Neural progenitor cell (in vitro differentiated cells): ENCODE measurements around the gene NTM. TPM values are rescaled to one million over a fixed set of nuclear protein-coding genes. Genes with fewer than 3 reads are reported as not detected.

Experiments used
- DNase-seq: peaks from one replicate; pipeline ENCODE4 v3.0.0-alpha.2; 2016; ENCODE audit warnings: low spot score
- H2AFZ ChIP-seq: fragments of 200-600 bp; sonication (generic); replicated peaks from 2 replicates; pipeline ENCODE4 v1.6.1; 2016; ENCODE audit warnings: antibody characterized with exemption
- H3F3A ChIP-seq: fragments of 200-600 bp; sonication (generic); 2 replicates; pipeline ENCODE4 v1.6.1; 2016; ENCODE audit warnings: antibody characterized with exemption, low read depth
- H3K27ac ChIP-seq: fragments of 200-600 bp; sonication (generic); 2 replicates; pipeline ENCODE4 v1.5.1; 2016; ENCODE audit warnings: mild to moderate bottlenecking
- H3K27me3 ChIP-seq: fragments of 200-600 bp; sonication (generic); 2 replicates; pipeline ENCODE4 v1.6.1; 2016; ENCODE audit warnings: mild to moderate bottlenecking, moderate library complexity
- H3K36me3 ChIP-seq: fragments of 200-600 bp; sonication (generic); 2 replicates; pipeline ENCODE4 v1.5.1; 2016
- H3K4me1 ChIP-seq: fragments of 200-600 bp; sonication (generic); 2 replicates; pipeline ENCODE4 v1.6.1; 2016; ENCODE audit warnings: mixed run types
- H3K4me2 ChIP-seq: fragments of 200-600 bp; sonication (generic); 2 replicates; pipeline ENCODE4 v1.6.1; 2016
- H3K4me3 ChIP-seq: fragments of 200-600 bp; sonication (generic); 2 replicates; pipeline ENCODE4 v1.5.1; 2016
- H3K79me2 ChIP-seq: fragments of 200-600 bp; sonication (generic); 2 replicates; pipeline ENCODE4 v1.6.1; 2016; ENCODE audit warnings: low read depth
- H3K9ac ChIP-seq: fragments of 200-600 bp; sonication (generic); 2 replicates; pipeline ENCODE4 v1.6.1; 2016
- H3K9me3 ChIP-seq: fragments of 200-600 bp; sonication (generic); 2 replicates; pipeline ENCODE4 v1.5.1; 2016; ENCODE audit warnings: low read depth
- H4K20me1 ChIP-seq: fragments of 200-600 bp; sonication (generic); 2 replicates; pipeline ENCODE4 v1.6.1; 2016; ENCODE audit warnings: low read depth
- H3K27ac Mint-ChIP-seq: 3 replicates; pipeline ENCODE4 v1.8.0; 2021; ENCODE audit warnings: mixed read lengths
- H3K27me3 Mint-ChIP-seq: 2 replicates; pipeline ENCODE4 v1.8.0; 2022; ENCODE audit warnings: low read depth, mild to moderate bottlenecking, inconsistent platforms, moderate library complexity, mixed read lengths; ENCODE audit not compliant: insufficient read depth
- H3K36me3 Mint-ChIP-seq: 3 replicates; pipeline ENCODE4 v1.8.0; 2021; ENCODE audit warnings: mixed read lengths
- H3K4me1 Mint-ChIP-seq: 3 replicates; pipeline ENCODE4 v1.8.0; 2021; ENCODE audit warnings: mixed read lengths
- H3K4me3 Mint-ChIP-seq: 3 replicates; pipeline ENCODE4 v1.8.0; 2021; ENCODE audit warnings: mild to moderate bottlenecking, moderate library complexity, mixed read lengths
- H3K9me3 Mint-ChIP-seq: 3 replicates; pipeline ENCODE4 v1.8.0; 2020; ENCODE audit warnings: mixed read lengths
- EZH2 ChIP-seq: fragments of 200-600 bp; sonication (generic); IDR thresholded peaks from 2 replicates; pipeline ENCODE4 v1.6.1; 2017; ENCODE audit warnings: antibody characterized with exemption, mild to moderate bottlenecking, moderate library complexity
- EZH2phosphoT487 ChIP-seq: fragments of 200-600 bp; sonication (generic); IDR thresholded peaks from 2 replicates; pipeline ENCODE4 v1.6.1; 2017; ENCODE audit warnings: antibody characterized with exemption
- total RNA-seq: library from RNA; depleted of rRNA; stranded (reverse); fragments of >200 nt; gene quantifications from 2 replicates; pipeline ENCODE4 v1.2.3, GENCODE V29; 2015; ENCODE audit warnings: low replicate concordance
- TF ChIP-seq, protein P1 (sequence below): fragments of 200-600 bp; sonication (generic); IDR thresholded peaks from 2 replicates; pipeline ENCODE4 v1.5.1; 2017; ENCODE audit warnings: antibody characterized with exemption, mild to moderate bottlenecking

NTM gene
- total RNA-seq, 1 donor from 2014 or later = 4.3 TPM

DNA sequence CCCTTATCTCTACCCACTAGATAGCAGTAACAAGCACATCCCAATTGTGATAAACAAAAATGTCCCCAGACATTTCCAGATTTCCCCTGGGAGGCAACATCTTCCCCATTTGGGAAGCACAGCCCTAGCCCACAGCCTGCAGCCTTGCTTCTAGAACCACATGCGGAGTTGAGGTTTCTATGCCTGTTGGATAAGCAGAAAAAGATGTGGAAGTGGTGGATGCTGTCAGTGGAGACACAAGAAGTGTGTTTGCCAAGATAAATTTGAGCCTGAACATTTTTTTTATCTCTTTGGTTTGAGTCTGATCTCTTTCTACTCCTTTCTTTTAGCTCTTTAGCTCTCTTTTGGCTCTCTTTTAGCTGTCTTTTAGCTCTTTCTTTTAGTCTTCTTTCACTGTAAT is 884.5 kb downstream of the NTM start:
- no peaks in the 10 kb centered on the region for H3K27me3 ChIP-seq
- peaks cover 2% of the 10 kb centered on the region for H3K4me1 Mint-ChIP-seq
- H3K4me1 ChIP-seq = no peaks in the 10 kb centered on the region
- no peak overlapping the region for H3K4me3 Mint-ChIP-seq
- H3K36me3 Mint-ChIP-seq = no peaks in the 10 kb centered on the region
- TF ChIP-seq EZH2 (no peak), EZH2phosphoT487 (no peak)
- H3K27ac ChIP-seq = no peak overlapping the region
- no peak overlapping the region for H3K4me2 ChIP-seq
- H4K20me1 ChIP-seq = no peaks in the 10 kb centered on the region
- no peaks in the 10 kb centered on the region for H3K36me3 ChIP-seq
- peaks cover 9% of the 10 kb centered on the region for H3K9me3 ChIP-seq
- no peak overlapping the region for H3K4me3 ChIP-seq
- no peaks in the 10 kb centered on the region for H3K79me2 ChIP-seq
- no peak overlapping the region for H3K27ac Mint-ChIP-seq
- no peak for DNase-seq
- peaks cover 2% of the 10 kb centered on the region for H3K27me3 Mint-ChIP-seq
- no peaks in the 10 kb centered on the region for H3F3A ChIP-seq
- H3K9me3 Mint-ChIP-seq = peaks cover 3% of the 10 kb centered on the region
- no peak overlapping the region for H3K9ac ChIP-seq
- H2AFZ ChIP-seq = no peak overlapping the region

DNA sequence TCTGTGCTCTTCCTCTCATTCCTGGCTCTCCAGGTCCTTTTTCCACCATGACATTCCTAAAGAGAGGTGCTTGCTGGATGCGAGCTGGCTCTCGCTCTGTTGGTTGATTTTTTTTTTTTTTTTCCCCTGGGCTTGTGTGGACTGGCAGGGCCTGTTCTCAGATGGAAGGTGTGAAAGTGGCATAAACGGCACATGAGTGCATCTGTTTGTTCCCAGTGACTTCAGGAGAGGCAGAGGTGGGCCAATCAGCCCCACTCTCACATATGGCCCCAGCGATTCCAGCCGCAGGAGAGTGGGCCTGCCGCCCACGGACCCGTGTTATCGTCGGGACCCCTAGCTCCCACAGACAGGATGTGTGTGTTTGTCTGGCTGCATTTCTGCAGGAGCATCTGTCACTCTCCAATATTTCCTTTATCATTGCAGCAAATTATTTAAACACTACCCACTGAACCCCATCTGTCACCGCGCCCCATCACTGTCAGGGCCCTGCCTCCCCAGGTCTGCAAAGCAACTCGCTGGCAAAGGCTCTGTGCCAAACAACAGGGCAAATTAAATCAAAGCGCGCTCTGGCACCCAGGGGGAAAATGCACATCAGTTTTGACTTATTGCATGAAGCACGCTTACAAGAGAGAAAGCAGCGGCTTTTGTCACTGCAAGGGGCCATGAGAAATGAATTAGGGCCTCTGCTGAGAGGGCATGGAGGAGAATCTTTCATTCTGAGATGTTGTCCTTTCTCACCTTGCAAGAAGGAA is 886.3 kb downstream of the NTM start:
- DNase-seq = no peak
- Mint-ChIP-seq H3K4me1 (peaks cover 2% of the 10 kb centered on the region), H3K27me3 (peaks cover 2% of the 10 kb centered on the region), H3K27ac (no peak overlapping the region), H3K9me3 (no peaks in the 10 kb centered on the region), H3K4me3 (no peak overlapping the region), H3K36me3 (no peaks in the 10 kb centered on the region)
- Histone ChIP-seq H4K20me1 (no peaks in the 10 kb centered on the region), H3K9ac (no peak overlapping the region), H3K36me3 (no peaks in the 10 kb centered on the region), H2AFZ (no peak overlapping the region), H3K4me3 (no peak overlapping the region), H3K27me3 (no peaks in the 10 kb centered on the region), H3F3A (no peaks in the 10 kb centered on the region), H3K4me1 (peaks cover 2% of the 10 kb centered on the region), H3K9me3 (no peaks in the 10 kb centered on the region), H3K27ac (no peak overlapping the region), H3K4me2 (no peak overlapping the region), H3K79me2 (no peaks in the 10 kb centered on the region)
- TF ChIP-seq EZH2phosphoT487 (no peak), EZH2 (no peak)
- TF ChIP-seq, protein P1, sequence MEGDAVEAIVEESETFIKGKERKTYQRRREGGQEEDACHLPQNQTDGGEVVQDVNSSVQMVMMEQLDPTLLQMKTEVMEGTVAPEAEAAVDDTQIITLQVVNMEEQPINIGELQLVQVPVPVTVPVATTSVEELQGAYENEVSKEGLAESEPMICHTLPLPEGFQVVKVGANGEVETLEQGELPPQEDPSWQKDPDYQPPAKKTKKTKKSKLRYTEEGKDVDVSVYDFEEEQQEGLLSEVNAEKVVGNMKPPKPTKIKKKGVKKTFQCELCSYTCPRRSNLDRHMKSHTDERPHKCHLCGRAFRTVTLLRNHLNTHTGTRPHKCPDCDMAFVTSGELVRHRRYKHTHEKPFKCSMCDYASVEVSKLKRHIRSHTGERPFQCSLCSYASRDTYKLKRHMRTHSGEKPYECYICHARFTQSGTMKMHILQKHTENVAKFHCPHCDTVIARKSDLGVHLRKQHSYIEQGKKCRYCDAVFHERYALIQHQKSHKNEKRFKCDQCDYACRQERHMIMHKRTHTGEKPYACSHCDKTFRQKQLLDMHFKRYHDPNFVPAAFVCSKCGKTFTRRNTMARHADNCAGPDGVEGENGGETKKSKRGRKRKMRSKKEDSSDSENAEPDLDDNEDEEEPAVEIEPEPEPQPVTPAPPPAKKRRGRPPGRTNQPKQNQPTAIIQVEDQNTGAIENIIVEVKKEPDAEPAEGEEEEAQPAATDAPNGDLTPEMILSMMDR = no peak

DNA sequence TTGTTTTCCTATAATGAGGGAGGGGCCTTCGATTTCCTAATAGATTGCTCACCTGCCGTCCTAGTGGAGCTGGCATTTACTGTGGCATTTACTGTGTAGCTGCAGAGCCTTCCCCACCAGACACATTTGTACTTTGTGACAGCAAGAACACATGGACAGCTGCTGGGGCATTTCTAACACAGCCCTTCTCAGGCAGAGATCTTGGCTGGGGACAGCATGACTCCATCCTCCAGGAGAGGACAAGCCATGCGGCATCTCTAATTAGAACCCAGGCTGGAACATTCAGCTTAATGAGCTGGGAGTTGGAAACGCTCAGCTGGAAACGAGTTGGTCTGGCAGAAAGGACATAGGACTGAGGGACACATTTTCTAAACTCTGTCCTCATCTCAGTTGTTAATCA is 887.5 kb downstream of the NTM start:
- no peaks in the 10 kb centered on the region for H3F3A ChIP-seq
- Mint-ChIP-seq H3K36me3 (no peaks in the 10 kb centered on the region), H3K4me1 (peaks cover 2% of the 10 kb centered on the region), H3K27ac (no peak overlapping the region), H3K9me3 (no peaks in the 10 kb centered on the region), H3K4me3 (no peak overlapping the region), H3K27me3 (no peaks in the 10 kb centered on the region)
- no peak overlapping the region for H3K4me2 ChIP-seq
- no peak overlapping the region for H3K27ac ChIP-seq
- H3K9ac ChIP-seq = no peak overlapping the region
- no peaks in the 10 kb centered on the region for H3K79me2 ChIP-seq
- TF ChIP-seq EZH2 (no peak), EZH2phosphoT487 (no peak)
- TF ChIP-seq, protein P1 = no peak
- no peaks in the 10 kb centered on the region for H3K9me3 ChIP-seq
- no peak for DNase-seq
- H3K36me3 ChIP-seq = no peaks in the 10 kb centered on the region
- no peak overlapping the region for H2AFZ ChIP-seq
- no peak overlapping the region for H3K4me3 ChIP-seq
- H4K20me1 ChIP-seq = no peaks in the 10 kb centered on the region
- no peaks in the 10 kb centered on the region for H3K27me3 ChIP-seq
- peaks cover 10% of the 10 kb centered on the region for H3K4me1 ChIP-seq

GRCh38 chr11:132258875-132259274 is 888.5 kb downstream of the NTM start:
- Histone ChIP-seq H2AFZ (no peak overlapping the region), H3K79me2 (no peaks in the 10 kb centered on the region), H3K36me3 (no peaks in the 10 kb centered on the region), H3K4me2 (no peak overlapping the region), H3K4me1 (peaks cover 10% of the 10 kb centered on the region), H3K27me3 (no peaks in the 10 kb centered on the region), H3K9me3 (no peaks in the 10 kb centered on the region), H3K4me3 (no peak overlapping the region), H3K9ac (no peak overlapping the region), H3K27ac (no peak overlapping the region), H3F3A (no peaks in the 10 kb centered on the region), H4K20me1 (no peaks in the 10 kb centered on the region)
- H3K4me3 Mint-ChIP-seq = no peak overlapping the region
- H3K27ac Mint-ChIP-seq = no peak overlapping the region
- TF ChIP-seq EZH2phosphoT487 = no peak
- no peak for TF ChIP-seq EZH2
- TF ChIP-seq, protein P1 = no peak
- DNase-seq = no peak
- H3K9me3 Mint-ChIP-seq = no peaks in the 10 kb centered on the region
- no peaks in the 10 kb centered on the region for H3K27me3 Mint-ChIP-seq
- no peaks in the 10 kb centered on the region for H3K36me3 Mint-ChIP-seq
- peaks cover 2% of the 10 kb centered on the region for H3K4me1 Mint-ChIP-seq
